ENCODE results near the gene CD22. TPM values are rescaled to one million over a fixed set of nuclear protein-coding genes. Genes with fewer than 3 reads are reported as not detected.

Gene CD22
- total and polyA plus RNA-seq, 2 of the 8 experiments (the other 6 are each of a cell fraction or from before 2014, with no cell fraction given) = 0.06 to 0.60 TPM

- Histone ChIP-seq H3K4me2 (ENCODE audit: insufficient read depth in 1 of 2, low read depth in 2 of 2, low read length in 2 of 2) (no peak overlapping the region), H3K56ac (replicated peaks; ENCODE audit: insufficient read length, low read depth, low read length) (no peak overlapping the region), H2BK12ac (ENCODE audit: low read depth, low read length) (no peak overlapping the region), H3K9me3 (ENCODE audit: insufficient read depth in 2 of 2, low read depth in 1 of 2, low read length in 1 of 2) (no peaks in the 10 kb centered on the region), H3K4me3 (ENCODE audit: extremely low read depth in 1 of 4, insufficient read depth in 2 of 4, low read depth in 3 of 4, low read length in 4 of 4) (no peak overlapping the region), H4K20me1 (replicated peaks in 1 of 2; ENCODE audit: control insufficient read depth in 1 of 2, insufficient read depth in 2 of 2, low read length in 2 of 2) (no peaks in the 10 kb centered on the region), H3K14ac (ENCODE audit: insufficient read length) (no peak overlapping the region), H3K79me2 (ENCODE audit: control insufficient read depth in 1 of 2, insufficient read depth in 2 of 2, low read length in 2 of 2) (no peaks in the 10 kb centered on the region), H3K27me3 (replicated peaks in 1 of 4; ENCODE audit: control insufficient read depth in 3 of 4, extremely low read depth in 1 of 4, insufficient read depth in 3 of 4, low read length in 3 of 4) (no peaks in the 10 kb centered on the region), H3K36me3 (ENCODE audit: control insufficient read depth in 2 of 4, insufficient read depth in 4 of 4, low read length in 3 of 4) (no peaks in the 10 kb centered on the region), H3K23me2 (ENCODE audit: low read depth, low read length) (no peaks in the 10 kb centered on the region), H2BK15ac (ENCODE audit: low read length) (no peak overlapping the region), H2BK20ac (ENCODE audit: low read length) (no peak overlapping the region), H3K27ac (ENCODE audit: low read depth, low read length) (no peak overlapping the region), H3K4ac (replicated peaks; ENCODE audit: insufficient read length, low read depth, low read length) (no peak overlapping the region), H2AFZ (ENCODE audit: low read length) (no peak overlapping the region), H2BK120ac (replicated peaks; ENCODE audit: low read depth, low read length) (no peak overlapping the region), H2AK5ac (ENCODE audit: low read depth, low read length) (no peak overlapping the region), H3K9ac (replicated peaks in 1 of 4; ENCODE audit: extremely low read depth in 1 of 4, low read depth in 3 of 4, low read length in 3 of 4) (no peak overlapping the region), H3K18ac (ENCODE audit: extremely low read depth, low read length) (no peak overlapping the region), H3K79me1 (ENCODE audit: low read depth, low read length) (no peaks in the 10 kb centered on the region), H4K5ac (ENCODE audit: insufficient read length, low read depth, low read length) (no peak overlapping the region), H2BK5ac (ENCODE audit: low read depth, low read length) (no peak overlapping the region), H3K4me1 (replicated peaks in 1 of 4; ENCODE audit: control insufficient read depth in 3 of 4, insufficient read depth in 4 of 4, low read length in 3 of 4) (no peaks in the 10 kb centered on the region; a peak in 1 of 7 replicates), H4K8ac (ENCODE audit: extremely low read depth, insufficient read depth, low read length) (no peak overlapping the region), H3K23ac (ENCODE audit: insufficient read length) (no peak overlapping the region), H4K91ac (replicated peaks; ENCODE audit: insufficient read length, low read length) (no peak overlapping the region)
- 91% methylated on average over 8 of the region's 8 CpGs; no CpG with 5 or more reads in 1 of the 2 experiments for WGBS, 2 experiments (ENCODE audit: extremely low coverage in 1 of 2, insufficient coverage in 1 of 2, insufficient read length in 1 of 2, insufficient replicate concordance in 2 of 2, low coverage in 1 of 2, low lambda C conversion rate in 2 of 2, missing lambda C conversion rate in 1 of 2)
- no peak for FAIRE-seq
- no peak for TF ChIP-seq SP1 (IDR thresholded peaks at IDR 0.05; ENCODE audit: low read depth, low read length)
- TF ChIP-seq TBP (IDR thresholded peaks at IDR 0.05; ENCODE audit: low read depth, low read length) = no peak
- no peak for TF ChIP-seq RFX5 (IDR thresholded peaks at IDR 0.05; ENCODE audit: borderline replicate concordance, low read depth, low read length)
- TF ChIP-seq POLR2A (IDR thresholded peaks at IDR 0.05; ENCODE audit: control extremely low read depth in 1 of 2, low read depth in 2 of 2, low read length in 2 of 2) = no peak
- TF ChIP-seq CBX8 (IDR thresholded peaks at IDR 0.05; ENCODE audit: borderline replicate concordance, low read depth, low read length) = no peak
- no peak for TF ChIP-seq TCF12 (IDR thresholded peaks at IDR 0.05; ENCODE audit: low read depth, low read length)
- TF ChIP-seq CREB1 (IDR thresholded peaks at IDR 0.05) = no peak
- TF ChIP-seq, protein P1, sequence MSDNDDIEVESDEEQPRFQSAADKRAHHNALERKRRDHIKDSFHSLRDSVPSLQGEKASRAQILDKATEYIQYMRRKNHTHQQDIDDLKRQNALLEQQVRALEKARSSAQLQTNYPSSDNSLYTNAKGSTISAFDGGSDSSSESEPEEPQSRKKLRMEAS (IDR thresholded peaks at IDR 0.05) = no peak
- TF ChIP-seq GABPA (IDR thresholded peaks at IDR 0.05; ENCODE audit: borderline replicate concordance, insufficient read depth, low read length) = no peak
- no peak for TF ChIP-seq EZH2 (IDR thresholded peaks at IDR 0.05; ENCODE audit: low read depth, low read length, severe bottlenecking)
- TF ChIP-seq ATF2 (IDR thresholded peaks at IDR 0.05; ENCODE audit: low read length) = no peak
- CTCF ChIA-PET (ENCODE audit: partially characterized antibody) = interaction anchor here (2.6 to 4.1 kb wide), 2 partner anchors 22 to 114 kb away, joined by 16 to 51 read pairs; no protein-coding TSS in a partner anchor
- POLR2A ChIA-PET (ENCODE audit: partially characterized antibody) = no interaction called here
- DNase-seq (ENCODE audit: low read depth in 1 of 2, low spot score in 2 of 2) = no peak
Observed at GRCh38 chr19:35354898-35355297, 25.9 kb downstream of the CD22 start.

All from H1 (cell line).